Measurements from ENCODE around the gene LYPD6.

- TF ChIP-seq ZNF658 (tag by site-specific recombination; IDR thresholded peaks at IDR 0.05): no peak
- no peak for TF ChIP-seq CTCF (tag by site-specific recombination; IDR thresholded peaks at IDR 0.05)
- no peak for TF ChIP-seq ZNF24 (tag by site-specific recombination; IDR thresholded peaks at IDR 0.05)
- no peak for TF ChIP-seq ZNF791 (tag by site-specific recombination; IDR thresholded peaks at IDR 0.05)
- TF ChIP-seq MEIS1 (CRISPR knock-in tag; IDR thresholded peaks at IDR 0.05; ENCODE audit: borderline replicate concordance): no peak
- no peak for TF ChIP-seq ZNF132 (tag by site-specific recombination; IDR thresholded peaks at IDR 0.05; ENCODE audit: borderline replicate concordance)
Measured at GRCh38 chr2:149410701-149411484, 80.5 kb downstream of the LYPD6 start.
